ENCODE results near the gene PTPN1. TPM values are rescaled to one million over a fixed set of nuclear protein-coding genes. Genes with fewer than 3 reads are reported as not detected.

PTPN1 gene
- total and polyA plus RNA-seq, 2 of the 13 experiments (the other 11 are each of a cell fraction or from before 2014, with no cell fraction given): 17.7 to 37.2 TPM

- no peak for TF ChIP-seq ZNF512B (CRISPR knock-in tag; IDR thresholded peaks at IDR 0.05; ENCODE audit: borderline replicate concordance)
- TF ChIP-seq CHD4 (IDR thresholded peaks at IDR 0.05; ENCODE audit: borderline replicate concordance, low read length): no peak
- peak; percentile 44; the same call in 1 of the 2 replicates for TF ChIP-seq FOXP4 (CRISPR knock-in tag; IDR thresholded peaks at IDR 0.05)
- no peak for TF ChIP-seq ZC3H4 (CRISPR knock-in tag; IDR thresholded peaks at IDR 0.05; ENCODE audit: borderline replicate concordance)
- TF ChIP-seq ZBTB10 (CRISPR knock-in tag; IDR thresholded peaks at IDR 0.05; ENCODE audit: borderline replicate concordance): no peak
- TF ChIP-seq CEBPB (IDR thresholded peaks at IDR 0.05; ENCODE audit: borderline replicate concordance, low read depth, low read length): no peak
- TF ChIP-seq TAF15 (IDR thresholded peaks at IDR 0.05; ENCODE audit: low read depth, low read length, poor library complexity, severe bottlenecking): no peak
- 0 out of 2 replicates have a peak, but pooled peaks have one; percentile 42 for TF ChIP-seq DR1 (CRISPR knock-in tag; IDR thresholded peaks at IDR 0.05)
- no peak for TF ChIP-seq ZNF367 (CRISPR knock-in tag; IDR thresholded peaks at IDR 0.05; ENCODE audit: borderline replicate concordance)
- no peak for TF ChIP-seq ZNF24 (IDR thresholded peaks at IDR 0.05)
- TF ChIP-seq ZBTB43 (CRISPR knock-in tag; conservative IDR thresholded peaks at IDR 0.05): no peak
- TF ChIP-seq ZNF503 (CRISPR knock-in tag; IDR thresholded peaks at IDR 0.05): no peak
- TF ChIP-seq ZNF891 (CRISPR knock-in tag; IDR thresholded peaks at IDR 0.05): peak; percentile 60
- no peak for TF ChIP-seq ZBTB26 (CRISPR knock-in tag; IDR thresholded peaks at IDR 0.05; ENCODE audit: borderline replicate concordance)
- TF ChIP-seq ZFP36 (IDR thresholded peaks at IDR 0.05; ENCODE audit: borderline replicate concordance, low read depth, low read length, partially characterized antibody): no peak
- TF ChIP-seq SIX4 (CRISPR knock-in tag; IDR thresholded peaks at IDR 0.05): no peak
Measured at GRCh38 chr20:50625986-50626677, 115.9 kb downstream of the PTPN1 start (continued).
